ENCODE data around the gene ITPKB.

GRCh38 chr1:226688808-226689207, 50.3 kb downstream of the ITPKB start:
- TF ChIP-seq POLR2A (IDR thresholded peaks at IDR 0.05; ENCODE audit: low read depth, low read length) (no peak), SPI1 (IDR thresholded peaks at IDR 0.05; ENCODE audit: low read depth, low read length) (no peak), POLR2AphosphoS5 (IDR thresholded peaks at IDR 0.05; ENCODE audit: low read depth, low read length) (no peak)

Data from GM12891 (cell line).